ENCODE results near the gene F7.

F7 gene

GRCh38 chr13:113119822-113120189, 14.2 kb downstream of the F7 start:
- DNase-seq, result no peak

GRCh38 chr13:113120300-113121182, 14.9 kb downstream of the F7 start:
- no peak for DNase-seq

GRCh38 chr13:113121183-113121927, 15.8 kb downstream of the F7 start:
- no peak for DNase-seq

GRCh38 chr13:113121928-113122471, 16.4 kb downstream of the F7 start:
- no peak for DNase-seq

GRCh38 chr13:113122550-113123225, 17.1 kb downstream of the F7 start, which contains the start of gene F10:
Gene F10, plus strand, starts transcription at chr13:113122799. Its CDS starts 57 bp downstream, at chr13:113122856.
- DNase-seq, result no peak

- DNase-seq, result no peak
Observed at GRCh38 chr13:113123226-113124201, 17.9 kb downstream of the F7 start.

- DNase-seq, result no peak
Observed at GRCh38 chr13:113124211-113124970, 18.8 kb downstream of the F7 start.

GRCh38 chr13:113125506-113126264, 20.1 kb downstream of the F7 start:
- DNase-seq, result no peak

- DNase-seq, result no peak
Observed at GRCh38 chr13:113126265-113127150, 20.9 kb downstream of the F7 start.

- DNase-seq, result no peak
Observed at GRCh38 chr13:113129480-113129879, 23.9 kb downstream of the F7 start.

GRCh38 chr13:113129921-113130750, 24.5 kb downstream of the F7 start:
- no peak for DNase-seq

GRCh38 chr13:113135281-113135760, 29.7 kb downstream of the F7 start:
- DNase-seq, result no peak

- no peak for DNase-seq
Observed at GRCh38 chr13:113137691-113138298, 32.2 kb downstream of the F7 start.

GRCh38 chr13:113138792-113139551, 33.4 kb downstream of the F7 start:
- no peak for DNase-seq

GRCh38 chr13:113139577-113139976, 34.0 kb downstream of the F7 start:
- DNase-seq, result no peak

- DNase-seq, result no peak
Observed at GRCh38 chr13:113140677-113141600, 35.3 kb downstream of the F7 start.
